ENCODE data around the gene GNB3. TPM values are rescaled to one million over a fixed set of nuclear protein-coding genes. Genes with fewer than 3 reads are reported as not detected.
"Not testable (repeated sequence)": the region's sequence is repeated elsewhere in the genome, so short reads cannot be mapped to it uniquely, and the experiment has no call there.

Gene GNB3
- total RNA-seq, 4 donors from 2014 or later = 0.85 to 6.6 (median 0.94) TPM; not detected in 1

GRCh38 chr12:6872073-6873048 lies 31.6 kb downstream of the GNB3 start:
- Histone ChIP-seq H3K9me3 (no peaks in the 10 kb centered on the region), H3K36me3 (peaks cover 0 to 24% (median 0%) of the 10 kb centered on the region in 3 donors), H3K4me3 (peak overlapping the region; percentile 63 to 79 (median 75)), H3K27me3 (no peaks in the 10 kb centered on the region), H3K4me1 (peaks cover 0 to 51% (median 22%) of the 10 kb centered on the region in 4 donors), H3K27ac (peak overlapping the region; percentile 77 to 86 (median 82))
- TF ChIP-seq POLR2A (IDR thresholded peaks at IDR 0.05) = no peak
- peak; percentile 73 to 98 (median 96) for TF ChIP-seq CTCF (IDR thresholded peaks at IDR 0.05)
- peak; percentile 86 to 94 (median 93) for DNase-seq

GRCh38 chr12:6873094-6874014 lies 32.6 kb downstream of the GNB3 start, which contains the start of gene SPSB2:
Gene SPSB2, minus strand, starts transcription at chr12:6873303. Its CDS starts 402 bp downstream, at chr12:6872901.
- peak; percentile 98 to 99 (median 99) for DNase-seq
- Histone ChIP-seq H3K4me3 (peak within 1 kb of the TSS; percentile 63 to 79 (median 75)), H3K9me3 (no peaks in the 10 kb centered on the region), H3K4me1 (peaks cover 0 to 50% (median 22%) of the 10 kb centered on the region in 4 donors), H3K27me3 (no peaks in the 10 kb centered on the region), H3K27ac (peak within 1 kb of the TSS; percentile 77 to 86 (median 82)), H3K36me3 (peaks cover 0 to 24% (median 0%) of the 10 kb centered on the region in 3 donors)
- TF ChIP-seq POLR2A (IDR thresholded peaks at IDR 0.05) (peak; percentile 67 to 79), CTCF (IDR thresholded peaks at IDR 0.05) (peak in 2 of 6 experiments; percentile 13 to 23)

GRCh38 chr12:6874015-6874368 lies 33.3 kb downstream of the GNB3 start:
- peaks cover 0 to 43% (median 16%) of the 10 kb centered on the region in 4 donors for H3K4me1 ChIP-seq
- H3K27me3 ChIP-seq, DNase-seq, H3K9me3 ChIP-seq: not testable (repeated sequence)
- peak overlapping the region; percentile 77 to 86 (median 82) for H3K27ac ChIP-seq
- H3K36me3 ChIP-seq = peaks cover 0 to 21% (median 0%) of the 10 kb centered on the region in 3 donors
- H3K4me3 ChIP-seq = peak overlapping the region; percentile 63 to 79 (median 75)

GRCh38 chr12:6879824-6880223 lies 39.1 kb downstream of the GNB3 start:
- not testable (repeated sequence) for H3K27me3 ChIP-seq, H3K4me1 ChIP-seq, H3K27ac ChIP-seq, H3K9me3 ChIP-seq, DNase-seq, H3K4me3 ChIP-seq
- H3K36me3 ChIP-seq = peaks cover 0 to 12% (median 0%) of the 10 kb centered on the region in 3 donors

- Histone ChIP-seq H3K36me3 (peaks cover 0 to 12% (median 0%) of the 10 kb centered on the region in 3 donors), H3K27ac (no peak overlapping the region), H3K4me3 (no peak overlapping the region), H3K4me1 (peaks cover 0 to 4% (median 2%) of the 10 kb centered on the region in 4 donors), H3K9me3 (no peaks in the 10 kb centered on the region), H3K27me3 (no peaks in the 10 kb centered on the region)
- TF ChIP-seq POLR2A (IDR thresholded peaks at IDR 0.05) (no peak), CTCF (IDR thresholded peaks at IDR 0.05) (no peak)
- DNase-seq = no peak
Measured at GRCh38 chr12:6883252-6883651, 42.5 kb downstream of the GNB3 start.

- Histone ChIP-seq H3K36me3 (peaks cover 0 to 12% (median 0%) of the 10 kb centered on the region in 3 donors), H3K4me3 (no peak overlapping the region), H3K27ac (no peak overlapping the region), H3K4me1 (peaks cover 0 to 4% (median 2%) of the 10 kb centered on the region in 4 donors), H3K9me3 (no peaks in the 10 kb centered on the region), H3K27me3 (no peaks in the 10 kb centered on the region)
- no peak for DNase-seq
- TF ChIP-seq POLR2A (IDR thresholded peaks at IDR 0.05) (no peak), CTCF (IDR thresholded peaks at IDR 0.05) (no peak)
Measured at GRCh38 chr12:6883683-6884082, 43.0 kb downstream of the GNB3 start.

All from Peyer's patch (tissue), 4 donors.